ENCODE data around the gene PSMB4.

Gene PSMB4

DNA sequence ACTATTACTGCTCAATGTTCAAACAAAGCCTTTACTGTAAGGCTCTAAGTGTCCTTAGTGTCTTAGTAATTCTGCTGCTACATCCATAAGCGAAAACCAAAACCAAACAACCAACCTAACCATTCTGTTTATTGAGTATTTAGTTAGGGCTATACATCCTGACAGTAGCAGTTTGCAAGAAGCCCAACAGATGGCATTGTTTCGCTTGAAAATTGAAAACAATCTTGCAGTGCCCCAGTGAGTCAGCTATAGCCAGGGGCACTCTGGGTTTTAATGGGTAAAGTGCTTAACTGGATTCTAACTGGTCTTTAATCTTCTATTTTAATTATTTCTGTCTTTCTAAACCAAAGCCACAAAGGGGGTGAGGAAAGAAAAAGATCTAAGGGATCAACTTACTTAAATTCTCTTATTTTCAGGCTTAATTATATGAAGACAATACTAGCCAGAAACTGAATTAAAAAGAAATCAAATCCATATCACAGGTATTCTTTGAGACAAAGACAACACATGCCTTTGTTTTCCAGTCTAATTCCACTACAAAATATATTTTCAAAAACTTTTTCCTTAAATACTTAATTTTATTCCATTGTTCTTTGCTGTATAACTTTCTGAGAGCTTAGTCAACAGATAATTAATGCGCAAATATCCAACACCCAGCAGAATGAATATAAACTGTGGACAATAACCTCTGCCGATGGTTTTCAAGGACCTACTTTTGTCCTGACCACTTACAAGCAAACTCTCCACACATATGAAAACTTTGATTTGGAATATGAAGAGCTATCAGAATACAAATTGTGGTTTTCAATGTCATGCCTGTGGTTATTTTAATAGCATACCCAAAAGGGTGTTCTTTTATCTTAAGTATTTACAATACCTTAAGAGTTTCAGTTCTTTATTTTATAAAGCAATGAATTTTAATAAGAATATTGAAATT, 44.7 kb downstream of the PSMB4 start:
- H3K4me3 ChIP-seq (ENCODE audit: control insufficient read depth, low read depth, low read length) = no peak overlapping the region
- DNase-seq (ENCODE audit: low read depth) = peak; percentile 63
- TF ChIP-seq, protein P1, sequence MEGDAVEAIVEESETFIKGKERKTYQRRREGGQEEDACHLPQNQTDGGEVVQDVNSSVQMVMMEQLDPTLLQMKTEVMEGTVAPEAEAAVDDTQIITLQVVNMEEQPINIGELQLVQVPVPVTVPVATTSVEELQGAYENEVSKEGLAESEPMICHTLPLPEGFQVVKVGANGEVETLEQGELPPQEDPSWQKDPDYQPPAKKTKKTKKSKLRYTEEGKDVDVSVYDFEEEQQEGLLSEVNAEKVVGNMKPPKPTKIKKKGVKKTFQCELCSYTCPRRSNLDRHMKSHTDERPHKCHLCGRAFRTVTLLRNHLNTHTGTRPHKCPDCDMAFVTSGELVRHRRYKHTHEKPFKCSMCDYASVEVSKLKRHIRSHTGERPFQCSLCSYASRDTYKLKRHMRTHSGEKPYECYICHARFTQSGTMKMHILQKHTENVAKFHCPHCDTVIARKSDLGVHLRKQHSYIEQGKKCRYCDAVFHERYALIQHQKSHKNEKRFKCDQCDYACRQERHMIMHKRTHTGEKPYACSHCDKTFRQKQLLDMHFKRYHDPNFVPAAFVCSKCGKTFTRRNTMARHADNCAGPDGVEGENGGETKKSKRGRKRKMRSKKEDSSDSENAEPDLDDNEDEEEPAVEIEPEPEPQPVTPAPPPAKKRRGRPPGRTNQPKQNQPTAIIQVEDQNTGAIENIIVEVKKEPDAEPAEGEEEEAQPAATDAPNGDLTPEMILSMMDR (IDR thresholded peaks at IDR 0.05; ENCODE audit: control insufficient read depth, insufficient read depth, low read depth, low read length, missing control alignments) = peak; percentile 74

DNA sequence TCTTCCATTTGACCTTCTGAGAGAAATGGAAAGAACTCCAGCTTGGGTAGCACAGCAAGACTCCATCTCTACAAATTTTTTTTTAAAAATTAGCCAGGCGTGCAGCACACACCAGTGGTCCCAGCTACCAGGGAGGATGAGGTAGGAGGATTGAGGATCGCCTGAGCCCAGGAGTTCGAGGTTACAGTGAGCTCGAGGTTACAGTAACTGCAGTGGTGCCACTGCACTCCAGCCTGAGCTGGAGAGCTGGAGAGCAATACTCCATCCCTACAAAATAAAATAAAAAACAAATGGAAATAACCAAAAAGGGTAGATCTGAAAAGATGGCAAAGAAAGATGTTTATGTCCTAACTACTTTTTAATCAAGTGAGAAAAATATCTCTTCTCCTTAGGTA, 45.4 kb downstream of the PSMB4 start:
- TF ChIP-seq, protein P1 (IDR thresholded peaks at IDR 0.05; ENCODE audit: control insufficient read depth, insufficient read depth, low read depth, low read length, missing control alignments) = no peak
- H3K4me3 ChIP-seq (ENCODE audit: control insufficient read depth, low read depth, low read length) = no peak overlapping the region
- no peak for DNase-seq (ENCODE audit: low read depth)

DNA sequence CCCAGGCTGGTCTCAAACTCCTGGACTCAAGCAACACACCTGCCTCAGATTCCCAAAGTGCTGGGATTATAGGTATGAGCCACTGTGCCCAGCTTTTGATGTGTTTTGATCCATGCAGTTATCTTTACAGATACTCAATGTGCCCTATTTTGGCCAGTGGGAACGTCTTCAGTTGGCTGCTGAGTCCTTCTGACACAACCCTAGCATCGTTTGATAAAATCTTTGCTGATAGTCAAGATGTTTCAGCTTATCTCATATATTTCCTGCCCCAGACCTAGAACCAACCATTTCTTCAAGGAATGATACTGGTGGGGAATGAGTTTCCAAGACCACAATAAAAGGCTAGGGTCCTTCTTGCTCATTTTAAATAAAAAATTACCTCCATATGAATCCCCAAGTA, 48.3 kb downstream of the PSMB4 start:
- DNase-seq (ENCODE audit: low read depth) = no peak
- H3K4me3 ChIP-seq (ENCODE audit: control insufficient read depth, low read depth, low read length) = no peak overlapping the region
- TF ChIP-seq, protein P1 (IDR thresholded peaks at IDR 0.05; ENCODE audit: control insufficient read depth, insufficient read depth, low read depth, low read length, missing control alignments) = no peak
